GM21423 (cell line): ENCODE results near the gene CRACDL.

Experiments used
- ATAC-seq: cut with Tn5 transposase; IDR thresholded peaks from one replicate; pipeline ENCODE4 v1.9.1; 2021; ENCODE audit warnings: mild to moderate bottlenecking, moderate library complexity; ENCODE audit not compliant: unreplicated experiment

The CRACDL gene

DNA sequence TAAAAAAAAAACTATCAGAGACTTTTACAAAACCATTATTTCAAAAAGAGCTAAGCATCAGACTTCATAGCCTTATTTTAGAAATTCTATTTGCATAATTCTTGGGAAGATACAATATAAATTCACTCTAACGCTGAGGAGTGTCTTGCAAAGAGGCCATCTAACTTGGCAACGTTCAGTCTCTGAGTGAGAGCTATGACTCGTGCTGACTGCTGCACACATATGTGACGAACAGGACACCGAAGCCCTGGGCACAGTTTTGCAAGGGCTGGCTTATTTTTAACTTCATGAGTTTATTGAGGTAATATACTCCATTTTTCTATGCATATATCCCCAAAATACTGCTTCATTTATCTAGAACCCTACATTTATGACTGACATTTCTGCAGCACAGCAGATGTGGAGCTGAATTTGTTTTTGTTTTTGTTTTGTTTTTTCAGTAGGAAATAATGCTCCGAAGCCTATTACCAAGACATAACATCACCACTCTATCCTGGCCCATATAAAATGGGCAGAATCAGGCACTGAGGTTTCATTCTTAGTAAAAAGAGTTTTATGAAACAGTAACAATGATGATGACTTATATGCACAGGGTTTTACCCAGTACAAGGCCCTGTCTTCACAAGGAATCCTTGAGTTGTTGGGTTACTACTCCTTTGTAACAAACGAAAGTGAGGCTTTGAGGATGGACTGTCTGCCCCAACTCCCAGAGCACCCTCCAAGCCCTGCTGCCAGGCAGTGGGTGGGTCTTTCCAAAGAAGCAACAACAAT is 68.3 kb downstream of the CRACDL start:
- no peak for ATAC-seq

DNA sequence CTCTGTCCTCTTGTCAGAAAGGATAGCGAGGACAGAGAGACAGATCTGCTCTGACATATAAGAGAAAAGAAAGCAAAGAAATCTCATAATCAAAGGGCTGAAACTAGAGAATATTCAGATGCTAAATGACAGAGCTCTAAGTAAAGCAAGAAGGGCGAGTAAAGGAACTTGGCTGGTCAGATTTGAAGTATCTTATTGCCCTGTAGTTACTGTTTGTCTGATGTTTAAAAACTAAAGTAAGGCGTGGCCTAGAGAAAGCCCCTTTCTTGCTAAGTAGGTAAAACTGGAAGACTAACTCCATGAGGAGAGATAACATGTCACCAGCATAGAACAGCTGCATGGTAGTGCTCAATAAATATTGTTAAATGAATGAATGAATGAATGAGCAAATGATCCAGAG is 70.0 kb downstream of the CRACDL start:
- ATAC-seq = no peak

DNA sequence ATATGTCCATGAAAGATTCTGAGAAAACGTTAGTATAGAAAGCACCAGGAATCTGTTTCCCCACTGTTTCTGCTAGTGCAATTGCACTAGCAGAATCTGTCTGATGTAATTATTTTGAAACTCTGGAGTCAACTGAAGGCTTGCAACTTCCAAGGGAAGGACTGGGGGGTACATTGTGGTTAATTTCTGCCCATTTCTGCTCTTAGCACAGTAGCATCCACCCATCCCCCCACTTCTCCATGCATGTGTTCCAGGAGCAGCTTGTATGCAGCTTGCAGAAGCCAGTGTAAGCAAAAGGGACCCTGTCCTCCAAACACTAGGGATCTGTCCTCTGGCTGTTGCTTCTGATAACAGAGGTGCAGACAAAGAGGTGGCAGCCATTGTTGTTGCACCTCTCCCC is 74.4 kb downstream of the CRACDL start:
- no peak for ATAC-seq

DNA sequence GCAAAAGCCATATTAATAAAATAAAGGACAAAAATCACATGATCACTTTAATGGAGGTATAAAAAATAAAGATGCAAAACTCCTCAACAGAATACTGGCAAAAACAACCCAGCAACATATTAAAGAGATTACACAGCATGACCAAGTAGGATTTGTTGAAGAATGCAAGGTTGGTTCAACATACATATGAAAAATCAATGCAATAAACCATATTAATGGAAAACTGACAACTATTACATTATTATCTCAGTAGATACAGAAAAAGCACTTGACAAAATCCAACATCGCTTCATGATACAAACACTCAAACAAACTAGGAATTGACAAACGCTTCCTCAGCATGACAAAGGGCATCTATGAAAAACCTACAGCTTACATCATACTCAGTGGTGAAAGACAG is 76.7 kb downstream of the CRACDL start:
- ATAC-seq = no peak

DNA sequence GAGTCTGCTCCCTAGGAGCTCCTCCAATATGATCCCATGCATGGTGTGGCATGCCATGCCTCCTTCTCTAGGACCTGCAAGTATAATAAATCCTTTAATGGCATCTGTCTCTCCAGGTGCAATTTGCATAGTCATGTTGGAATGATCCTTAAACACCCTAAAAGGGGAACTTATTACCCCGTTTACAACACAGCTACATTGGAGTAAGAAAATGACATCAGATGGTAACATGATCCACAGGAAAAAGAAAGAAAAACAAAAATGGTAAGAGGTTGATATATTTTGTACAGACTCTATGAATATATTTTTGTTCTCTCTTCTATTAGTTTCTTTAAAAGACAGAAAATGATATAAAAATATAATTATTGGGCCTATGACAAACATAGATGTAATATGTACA is 79.0 kb downstream of the CRACDL start:
- ATAC-seq = no peak

DNA sequence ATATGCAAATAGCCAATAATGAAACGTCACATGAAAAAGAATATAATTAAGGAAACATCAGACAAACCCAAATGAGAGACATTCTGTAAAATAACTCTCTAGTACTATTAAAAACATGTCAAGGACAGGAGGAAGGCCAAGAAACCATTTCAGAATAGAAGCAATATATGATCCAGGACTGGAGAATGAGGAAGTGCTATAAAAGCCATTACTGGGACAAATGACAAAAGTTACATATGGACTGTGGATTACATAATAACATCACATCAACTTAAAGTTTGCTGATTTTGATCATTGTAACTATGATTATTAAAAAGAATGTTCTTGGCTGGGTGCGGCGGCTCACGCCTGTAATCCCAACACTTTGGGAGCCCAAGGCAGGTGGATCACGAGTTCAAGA is 81.3 kb downstream of the CRACDL start:
- no peak for ATAC-seq

DNA sequence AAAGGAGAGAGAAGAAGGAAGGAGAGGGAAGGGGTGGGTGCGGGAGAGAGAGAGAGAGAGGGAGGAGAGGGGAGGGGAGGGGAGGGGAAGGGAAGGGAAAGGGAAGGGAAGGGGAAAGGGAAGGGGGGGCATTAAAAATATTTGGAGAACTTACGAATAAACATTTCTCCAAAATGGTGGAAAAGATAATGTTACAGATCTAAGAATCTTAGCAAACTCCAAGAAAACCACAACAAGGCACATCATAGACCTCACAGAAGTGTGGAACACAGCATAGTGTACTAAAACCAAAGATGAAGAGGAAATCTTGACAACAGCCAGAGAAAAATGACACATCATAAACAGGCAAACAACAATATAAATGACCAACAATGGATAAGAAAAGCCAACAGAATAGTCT is 83.1 kb downstream of the CRACDL start:
- no peak for ATAC-seq

DNA sequence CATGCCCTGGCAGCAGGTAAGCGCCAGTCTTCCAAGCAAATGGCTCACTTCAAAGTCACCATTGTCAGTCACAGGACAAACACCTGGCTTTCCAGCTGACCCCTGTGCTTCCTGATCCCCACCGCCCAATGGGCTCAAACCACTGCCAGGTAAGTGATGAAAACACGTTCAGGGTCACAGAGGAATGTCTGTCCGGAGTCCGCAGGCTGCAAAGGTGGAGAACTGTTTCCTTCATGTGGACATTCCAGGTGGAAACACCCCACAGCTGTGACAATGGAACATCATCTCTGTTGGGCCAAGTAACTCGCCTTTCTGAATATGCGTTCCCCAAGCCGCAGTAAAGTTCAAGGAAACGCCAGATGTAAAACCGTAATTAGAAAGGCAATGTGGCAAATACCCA is 86.0 kb downstream of the CRACDL start:
- ATAC-seq = no peak

DNA sequence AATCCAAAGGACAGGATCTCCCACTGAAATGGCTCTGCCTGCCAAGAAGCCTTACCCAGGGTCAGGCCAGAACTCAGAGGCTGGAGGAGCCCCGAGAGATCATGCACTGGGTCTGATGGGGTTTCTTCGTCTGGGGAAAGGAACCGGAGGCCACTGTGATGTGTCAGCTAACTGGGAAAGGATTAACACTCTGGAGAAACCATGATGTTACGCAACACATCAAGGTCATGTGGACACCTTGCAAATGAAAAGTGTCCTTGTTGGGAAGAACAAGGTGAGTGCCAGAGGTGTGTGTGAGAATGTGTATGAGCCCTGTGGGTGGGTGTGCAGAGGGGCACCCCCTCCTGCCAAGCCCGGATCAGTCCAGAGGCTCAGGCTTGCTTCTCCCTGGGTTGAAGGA is 86.9 kb downstream of the CRACDL start:
- no peak for ATAC-seq

DNA sequence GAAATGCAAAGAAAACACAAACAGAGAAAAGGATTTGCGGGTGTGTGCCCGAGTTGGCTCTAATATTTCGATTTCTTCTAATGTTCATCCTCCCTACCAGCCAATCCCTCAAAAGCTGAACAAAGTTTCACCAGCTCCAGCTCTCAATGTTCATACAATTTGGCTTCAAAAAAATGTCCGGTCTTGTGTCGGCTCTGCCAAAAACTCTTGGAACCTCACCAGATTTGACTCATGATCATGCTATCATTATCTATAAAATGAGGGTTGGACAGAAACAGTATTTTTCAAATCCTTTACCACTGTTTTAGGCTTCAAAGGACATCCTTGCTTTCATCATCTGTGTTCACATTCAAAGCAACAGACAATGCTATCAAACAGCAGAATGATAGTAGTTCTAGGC is 88.2 kb downstream of the CRACDL start:
- ATAC-seq = no peak

DNA sequence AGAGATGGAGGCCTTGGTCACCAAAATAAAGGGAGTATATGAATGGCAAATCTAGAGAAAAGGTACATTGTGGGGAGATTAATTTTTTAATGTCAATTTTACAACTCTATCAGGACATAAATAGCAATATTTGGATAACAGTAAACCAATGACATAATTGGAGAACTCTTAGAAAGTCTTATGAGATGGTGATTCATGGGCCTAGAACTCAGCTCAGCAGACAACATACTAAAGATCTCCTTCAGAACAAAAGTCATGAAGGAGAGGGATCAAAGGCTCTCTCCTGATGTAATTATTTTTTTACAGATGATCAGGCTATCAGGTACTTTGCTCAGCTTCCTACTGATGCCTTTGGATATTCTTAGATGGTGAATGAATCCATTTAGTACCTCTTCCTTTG is 90.0 kb downstream of the CRACDL start:
- no peak for ATAC-seq

DNA sequence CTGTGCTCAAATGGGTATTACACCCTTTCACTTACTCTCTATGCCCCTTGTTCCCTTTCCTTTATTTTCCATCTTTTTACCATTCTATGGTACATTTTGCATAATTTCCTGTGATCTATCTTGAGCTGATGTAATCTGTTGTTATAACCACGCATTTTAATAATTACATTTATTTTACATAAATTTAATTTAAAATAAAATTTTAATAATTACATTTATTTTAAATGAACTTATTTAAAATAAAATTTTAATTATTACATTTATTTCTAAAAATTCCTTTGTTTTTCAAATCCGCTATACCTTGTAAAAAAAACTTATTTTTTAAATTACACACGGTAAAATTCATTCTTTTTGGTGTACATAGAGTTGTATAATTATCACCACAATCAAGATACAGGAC is 93.9 kb downstream of the CRACDL start:
- ATAC-seq = no peak

DNA sequence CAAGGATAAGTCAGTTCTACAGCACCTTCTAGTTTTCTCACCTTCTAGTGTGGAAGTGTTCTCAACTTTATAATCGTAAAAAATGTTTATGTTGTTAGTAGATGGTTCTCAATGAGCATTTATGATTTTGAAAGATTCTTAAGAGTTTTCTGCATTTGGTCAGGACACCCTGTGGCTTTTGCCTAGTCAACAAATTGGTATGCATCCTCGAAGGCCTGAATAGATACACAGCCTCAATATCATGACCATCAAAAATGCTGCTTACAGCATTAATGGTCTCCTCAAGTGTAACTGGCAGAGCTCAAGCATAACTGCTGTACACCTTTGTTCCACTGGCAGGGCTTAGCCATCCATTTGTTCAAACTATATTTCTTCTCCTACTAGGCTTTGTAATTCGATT is 96.7 kb downstream of the CRACDL start:
- ATAC-seq = no peak

DNA sequence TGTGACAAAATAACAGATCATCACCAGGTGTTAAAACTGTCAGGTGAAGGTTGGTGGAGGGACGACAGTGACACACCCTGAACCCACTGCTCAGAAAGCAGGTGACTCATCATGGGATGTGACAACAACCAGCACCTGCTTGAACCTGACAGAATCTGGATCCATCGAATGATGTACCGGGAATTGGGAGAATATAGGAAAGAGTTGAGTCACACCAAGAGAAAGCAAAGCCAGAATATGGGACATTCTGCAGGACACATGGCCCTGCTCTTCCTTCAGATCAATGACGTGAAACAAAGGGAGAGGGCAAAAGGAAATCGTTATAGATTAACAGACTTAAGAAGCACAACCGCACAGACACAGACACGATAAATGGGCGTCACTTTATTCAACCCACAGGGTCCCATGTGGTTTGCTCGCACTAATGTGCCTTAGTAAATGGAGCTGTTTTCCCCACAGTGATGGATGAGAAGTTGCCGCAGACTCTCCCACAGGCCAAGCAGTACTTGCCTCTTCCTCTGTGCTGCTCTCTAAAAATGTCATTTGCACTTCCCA is 100.1 kb downstream of the CRACDL start:
- ATAC-seq = no peak

DNA sequence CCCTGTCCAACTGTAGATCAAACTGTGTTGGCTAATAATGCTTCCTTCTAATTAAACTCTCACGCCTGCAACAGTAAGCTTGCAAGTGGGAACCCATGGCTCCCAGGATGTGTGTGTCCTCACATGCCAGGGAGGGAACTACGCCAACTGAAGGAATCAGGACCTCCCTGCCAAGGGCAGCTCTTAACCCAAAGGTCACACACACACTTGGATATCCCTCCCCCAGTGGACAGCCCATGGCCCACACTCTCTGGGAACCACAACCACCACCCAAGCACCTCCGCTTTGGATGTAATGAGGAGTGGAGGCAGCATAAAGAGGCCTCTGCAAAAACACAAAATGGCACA is 102.1 kb downstream of the CRACDL start:
- no peak for ATAC-seq

DNA sequence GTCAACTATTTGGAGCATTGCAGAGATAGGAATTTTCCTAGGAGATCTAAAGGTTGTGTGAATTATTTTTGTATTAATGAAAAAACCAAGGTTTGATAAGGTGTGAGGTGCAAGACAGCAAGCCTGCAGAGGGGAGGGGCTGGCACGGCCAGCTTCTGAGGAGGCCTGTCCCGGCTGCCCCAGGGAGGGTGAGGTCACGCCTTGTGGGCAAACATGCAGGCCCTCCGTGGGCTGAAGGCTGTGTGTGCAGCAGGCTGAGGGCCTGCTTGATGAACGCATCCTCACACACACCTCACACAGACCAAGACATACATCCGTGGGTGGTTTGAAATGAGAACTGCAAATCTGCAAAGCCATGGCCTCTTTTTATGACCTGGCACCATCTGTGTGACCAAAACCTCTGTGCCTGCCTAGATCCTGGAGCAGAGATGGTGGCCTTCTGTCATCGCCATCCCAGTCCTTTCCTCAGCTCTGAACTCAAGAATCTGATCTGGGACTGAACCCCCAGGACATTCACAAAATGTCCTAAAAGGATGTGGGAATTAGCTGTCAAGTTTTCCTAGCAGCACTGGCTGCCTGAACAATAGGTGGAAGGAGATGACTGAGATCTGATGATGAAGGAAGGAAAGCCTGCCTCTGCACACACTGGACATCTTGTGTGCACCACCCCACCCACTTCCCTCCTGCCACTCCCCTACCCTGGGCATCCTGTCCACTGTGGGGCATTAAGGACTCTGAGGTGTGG is 102.7 kb downstream of the CRACDL start:
- ATAC-seq = no peak

DNA sequence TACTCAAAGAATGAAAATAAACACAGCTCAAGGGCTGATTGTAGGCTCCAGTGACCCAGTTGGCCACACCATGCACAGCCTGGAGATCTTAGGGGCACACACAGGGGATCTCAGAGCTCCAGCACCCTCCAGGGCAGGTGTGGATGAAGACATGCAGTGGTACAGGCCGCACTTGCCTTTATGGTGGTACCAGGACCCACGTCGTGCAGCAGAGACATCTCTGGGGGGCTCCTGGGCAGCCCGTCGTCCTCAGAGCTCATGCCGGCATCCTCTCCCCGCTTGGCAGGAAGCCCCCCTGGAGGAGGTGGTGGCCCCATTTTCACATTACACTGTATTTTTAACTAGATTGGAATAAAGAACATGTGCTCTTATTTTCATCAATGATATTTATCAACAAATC is 103.9 kb downstream of the CRACDL start:
- ATAC-seq = no peak

DNA sequence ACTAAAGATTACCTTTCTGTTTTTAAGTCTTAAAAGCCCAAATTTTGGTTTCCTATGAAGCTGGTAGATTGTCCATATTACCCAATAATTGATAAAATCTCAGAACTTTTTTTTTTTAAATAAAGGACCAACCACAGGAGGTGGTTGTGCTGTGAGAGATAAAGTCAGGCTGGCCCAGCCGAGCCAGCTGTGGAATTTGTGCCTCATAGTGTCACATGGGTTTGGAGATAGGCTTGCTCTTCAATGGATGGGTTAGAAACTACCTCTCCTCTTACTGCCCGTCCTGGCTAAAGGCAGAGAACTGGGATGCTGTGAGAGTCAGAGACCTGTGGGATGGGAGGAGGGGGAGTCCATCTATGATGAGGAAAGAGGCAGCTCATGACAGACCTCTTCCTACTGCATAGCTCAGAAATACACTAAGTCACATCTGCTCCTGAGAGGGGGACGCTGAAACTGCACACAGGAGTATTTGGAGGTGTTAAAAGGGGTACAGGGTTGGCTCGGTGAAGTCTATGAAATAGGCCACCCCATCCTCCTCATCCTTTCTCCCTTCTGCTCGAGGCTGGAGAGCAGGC is 105.4 kb downstream of the CRACDL start:
- no peak for ATAC-seq

DNA sequence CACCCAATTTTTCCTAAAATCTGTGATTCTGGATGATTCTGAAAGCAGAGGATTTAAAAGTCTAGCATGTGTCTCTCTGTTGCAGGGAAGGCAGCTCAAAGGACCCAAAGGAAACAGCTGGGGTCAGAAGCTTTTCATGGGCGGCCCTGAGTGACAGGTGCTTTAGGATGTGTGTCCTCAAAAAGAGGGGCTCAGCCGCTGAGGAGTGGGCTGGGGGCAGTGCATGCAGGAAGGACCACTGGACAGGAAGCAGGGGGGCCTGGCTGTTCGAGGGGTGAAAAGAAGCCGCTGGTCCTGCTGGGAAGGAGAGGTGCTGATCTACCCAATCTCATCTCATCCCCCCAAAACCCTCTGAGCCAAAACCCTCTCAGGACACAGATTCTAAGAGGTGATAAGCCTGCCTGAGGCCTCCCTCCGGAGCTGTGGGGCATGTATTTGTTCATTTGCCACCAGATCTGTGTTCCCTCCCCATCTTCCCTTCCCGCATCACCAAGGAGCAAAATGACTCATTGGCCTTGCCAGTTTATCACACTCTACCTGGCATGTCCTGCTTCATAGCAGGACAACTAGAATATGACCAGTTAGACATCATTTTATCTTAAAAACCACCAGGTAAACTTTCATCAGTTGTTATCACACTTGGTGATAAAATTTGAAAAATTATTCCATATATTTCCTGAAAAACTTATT is 106.3 kb downstream of the CRACDL start:
- no peak for ATAC-seq

DNA sequence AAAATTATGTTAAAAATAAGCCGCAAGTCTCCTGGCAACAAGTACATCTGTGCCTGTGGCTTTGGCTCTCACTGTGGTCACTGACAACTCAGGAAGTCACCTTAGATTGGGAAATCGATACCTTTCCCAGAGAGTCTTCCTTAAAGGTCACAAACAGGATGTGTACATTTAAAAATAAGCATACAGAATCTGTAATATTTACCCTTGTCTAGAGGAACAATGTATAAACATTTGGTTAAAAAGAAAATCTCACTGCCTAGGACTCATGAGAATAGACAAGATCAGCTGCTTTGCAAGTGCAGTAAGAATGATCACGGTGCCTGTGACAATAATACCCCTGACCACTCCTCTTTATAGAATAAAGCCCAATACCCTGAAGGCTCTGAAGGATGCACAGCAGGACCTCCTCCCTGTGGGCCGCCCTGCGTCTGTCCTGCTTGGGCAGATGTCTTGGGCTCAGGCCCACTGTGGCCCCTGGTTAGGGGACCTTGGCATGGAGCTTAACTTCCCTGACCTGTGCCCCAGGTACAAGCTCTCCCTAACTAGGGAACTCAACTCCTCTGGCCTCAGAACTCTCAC is 107.1 kb downstream of the CRACDL start:
- ATAC-seq = no peak

DNA sequence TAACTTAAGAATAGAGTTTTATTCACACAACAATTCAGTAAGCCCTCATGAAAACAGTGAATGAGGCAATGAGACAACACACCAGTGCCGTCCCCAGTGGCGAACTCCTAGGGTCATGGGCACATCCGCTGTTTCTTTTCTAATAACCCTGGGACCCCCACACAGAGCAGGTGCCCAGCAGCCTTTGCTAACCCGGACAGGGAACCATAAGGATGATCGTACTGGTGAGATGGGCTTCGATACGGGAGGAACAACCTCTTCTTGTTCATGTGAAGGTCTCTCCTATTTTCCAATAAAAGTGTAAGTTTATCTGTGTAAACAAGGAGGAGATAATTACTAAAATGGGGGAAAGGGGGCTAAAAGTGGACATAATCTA is 107.7 kb downstream of the CRACDL start:
- no peak for ATAC-seq
